GM18498 (cell line): ENCODE data around the gene PEX5L.
A peak's percentile ranks its signal among the peaks of the same experiment; 100 is the strongest.

Experiments used
- ATAC-seq: cut with Tn5 transposase; IDR thresholded peaks from one replicate; pipeline ENCODE4 v1.9.1; 2021; ENCODE audit warnings: mild to moderate bottlenecking, moderate library complexity; ENCODE audit not compliant: unreplicated experiment

Gene PEX5L

GRCh38 chr3:179852142-179852905 is 184.4 kb downstream of the PEX5L start:
- ATAC-seq: peak; percentile 73

DNA sequence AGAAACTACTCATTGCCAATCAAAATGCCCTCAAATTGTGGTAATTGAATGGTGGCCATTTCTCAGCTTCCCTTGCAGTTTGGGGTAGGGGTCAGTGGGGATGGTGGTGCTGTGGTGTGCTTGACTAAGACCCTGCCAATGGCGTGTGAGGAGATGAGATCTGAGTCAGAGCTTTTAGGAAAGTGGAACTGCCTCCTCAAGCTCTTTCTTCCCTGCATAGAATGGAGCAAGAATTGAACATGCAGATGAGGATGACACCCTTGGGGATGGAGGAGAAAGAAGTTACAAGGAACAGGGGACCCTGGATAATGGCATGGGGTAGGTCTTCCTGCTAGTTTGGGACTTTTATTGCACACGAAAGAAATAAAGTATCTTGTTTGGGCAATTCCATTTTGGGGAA is 188.0 kb downstream of the PEX5L start:
- no peak for ATAC-seq

DNA sequence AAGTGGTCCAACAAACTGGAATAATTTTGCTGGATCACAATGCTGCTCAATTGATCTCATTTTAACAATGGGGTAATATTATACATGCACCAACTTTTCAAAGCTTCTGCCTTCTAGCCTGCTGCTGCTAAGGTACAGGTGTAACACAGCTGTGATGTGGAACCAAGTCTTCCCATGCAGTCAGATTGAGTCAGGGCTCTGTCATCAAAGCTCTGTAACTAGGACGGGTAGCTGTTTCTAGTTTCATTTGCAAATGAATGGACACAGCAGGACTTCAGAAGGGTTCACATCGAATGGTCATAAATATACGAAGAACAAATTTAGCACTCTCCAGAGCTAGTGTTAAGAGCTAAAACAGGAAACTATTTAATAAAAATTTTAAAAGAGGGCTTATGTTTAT is 194.7 kb downstream of the PEX5L start:
- ATAC-seq: no peak

DNA sequence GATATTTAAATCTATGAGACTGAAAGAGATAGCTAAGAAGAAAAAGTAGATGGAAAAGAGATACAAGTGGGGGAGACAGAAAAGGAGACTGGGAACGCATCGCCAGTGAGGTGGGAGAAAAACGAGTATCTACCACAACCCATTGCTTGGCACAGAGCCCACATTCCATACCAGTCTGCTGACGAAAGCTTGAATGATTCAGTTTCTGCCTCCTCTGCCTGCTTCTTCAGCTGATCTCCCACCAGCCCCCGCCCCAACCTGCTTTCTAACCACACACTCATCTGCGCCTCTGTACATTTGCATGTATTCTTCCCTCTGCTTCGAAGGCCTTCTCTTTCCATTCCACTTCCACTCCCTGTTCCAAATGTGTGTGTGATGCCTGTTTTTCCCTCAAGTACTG is 195.8 kb downstream of the PEX5L start:
- ATAC-seq: no peak

DNA sequence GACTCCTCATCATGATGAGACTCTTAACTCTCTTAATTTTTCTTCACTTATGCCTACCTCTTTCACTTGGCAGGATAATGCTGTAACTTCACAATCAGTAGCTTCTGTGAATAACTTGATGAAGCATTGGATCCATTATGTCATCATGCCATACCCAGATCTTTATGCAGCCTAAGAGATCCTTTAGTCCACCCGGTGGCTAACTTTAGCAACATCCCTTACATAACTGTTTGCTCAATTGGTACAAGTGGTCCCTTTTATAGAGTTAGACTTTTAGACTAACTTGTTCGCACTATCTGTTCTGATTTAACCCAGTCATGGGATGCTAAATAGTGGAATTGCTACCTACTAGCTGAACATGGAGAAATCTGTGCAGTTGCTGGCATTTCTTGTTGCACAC is 199.4 kb downstream of the PEX5L start:
- ATAC-seq: no peak

- no peak for ATAC-seq
Measured at GRCh38 chr3:179833294-179833693, 203.4 kb downstream of the PEX5L start.

- no peak for ATAC-seq
Measured at GRCh38 chr3:179832333-179832854, 204.3 kb downstream of the PEX5L start.

GRCh38 chr3:179829401-179829800 is 207.3 kb downstream of the PEX5L start:
- ATAC-seq: no peak

GRCh38 chr3:179828738-179829137 is 208.0 kb downstream of the PEX5L start:
- no peak for ATAC-seq

- ATAC-seq: no peak
Measured at GRCh38 chr3:179826247-179826637, 210.5 kb downstream of the PEX5L start.

DNA sequence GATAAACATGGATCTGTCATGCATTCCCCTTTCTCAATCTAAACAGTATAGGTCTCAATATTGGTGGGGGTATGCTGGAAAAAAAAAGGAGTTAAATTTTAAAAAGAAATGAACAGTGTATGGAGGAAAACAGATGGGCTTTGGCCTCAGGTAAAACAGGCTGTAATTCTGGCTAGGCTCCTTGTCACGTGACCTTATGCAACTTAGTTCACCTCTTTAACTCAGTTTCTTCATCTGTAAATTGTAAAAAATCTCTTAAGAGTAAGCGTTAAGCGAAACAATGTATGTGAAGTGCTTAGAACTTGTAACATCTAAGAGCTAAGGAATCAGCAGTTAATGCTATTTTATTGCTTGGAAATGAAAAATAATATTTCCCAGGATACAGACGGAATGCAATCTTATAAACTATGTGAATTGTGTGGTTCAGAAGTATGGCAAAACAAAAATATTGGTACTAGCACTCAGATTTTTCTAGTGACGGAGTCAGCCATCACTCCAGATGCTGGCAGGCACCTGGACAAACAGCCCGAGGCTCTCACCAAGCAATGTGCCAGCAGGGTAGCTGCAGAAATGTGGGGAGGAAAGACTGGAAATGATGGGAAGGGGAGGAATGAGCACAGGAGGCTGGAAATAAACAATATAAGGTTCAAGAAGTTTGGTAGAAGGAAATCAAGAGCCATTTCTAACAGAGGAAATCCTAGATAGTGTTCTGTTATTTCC is 211.1 kb downstream of the PEX5L start:
- no peak for ATAC-seq

GRCh38 chr3:179822296-179822695 is 214.4 kb downstream of the PEX5L start:
- ATAC-seq: no peak

GRCh38 chr3:179819379-179819778 is 217.4 kb downstream of the PEX5L start:
- ATAC-seq: no peak

GRCh38 chr3:179812096-179812382 is 224.7 kb downstream of the PEX5L start:
- no peak for ATAC-seq

GRCh38 chr3:179811321-179812095 is 225.2 kb downstream of the PEX5L start:
- peak; percentile 93 for ATAC-seq

- ATAC-seq: no peak
Measured at GRCh38 chr3:179809639-179810038, 227.1 kb downstream of the PEX5L start.

DNA sequence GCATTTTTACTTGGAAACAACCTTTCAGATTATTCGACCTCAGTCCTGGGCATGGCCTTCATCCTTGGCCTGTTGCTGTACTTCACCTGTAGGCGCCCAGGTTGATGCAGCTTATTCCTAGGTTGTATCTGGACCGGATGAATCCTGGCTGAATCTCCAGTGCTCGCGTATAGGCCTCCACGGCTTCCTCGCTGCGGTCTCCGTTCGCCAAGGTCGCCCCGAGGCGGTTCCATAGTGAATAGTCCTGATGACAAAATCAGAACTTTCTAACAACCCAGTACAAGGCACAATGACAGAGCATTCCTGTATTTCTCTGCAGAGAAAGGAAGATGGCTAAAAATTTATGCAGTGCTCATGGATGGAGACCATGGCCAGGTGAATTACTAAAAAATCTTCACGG is 229.1 kb downstream of the PEX5L start:
- no peak for ATAC-seq

GRCh38 chr3:179806177-179806576 is 230.6 kb downstream of the PEX5L start:
- no peak for ATAC-seq

- no peak for ATAC-seq
Measured at GRCh38 chr3:179801856-179802255, 234.9 kb downstream of the PEX5L start.

GRCh38 chr3:179801263-179801662 is 235.5 kb downstream of the PEX5L start:
- ATAC-seq: no peak

GRCh38 chr3:179797192-179797591 is 239.5 kb downstream of the PEX5L start:
- ATAC-seq: no peak

GRCh38 chr3:179796421-179796820 is 240.3 kb downstream of the PEX5L start:
- no peak for ATAC-seq
